ENCODE results near the gene SLC44A5.
"Not testable (repeated sequence)": the region's sequence is repeated elsewhere in the genome, so short reads cannot be mapped to it uniquely, and the experiment has no call there.

The SLC44A5 gene

DNA sequence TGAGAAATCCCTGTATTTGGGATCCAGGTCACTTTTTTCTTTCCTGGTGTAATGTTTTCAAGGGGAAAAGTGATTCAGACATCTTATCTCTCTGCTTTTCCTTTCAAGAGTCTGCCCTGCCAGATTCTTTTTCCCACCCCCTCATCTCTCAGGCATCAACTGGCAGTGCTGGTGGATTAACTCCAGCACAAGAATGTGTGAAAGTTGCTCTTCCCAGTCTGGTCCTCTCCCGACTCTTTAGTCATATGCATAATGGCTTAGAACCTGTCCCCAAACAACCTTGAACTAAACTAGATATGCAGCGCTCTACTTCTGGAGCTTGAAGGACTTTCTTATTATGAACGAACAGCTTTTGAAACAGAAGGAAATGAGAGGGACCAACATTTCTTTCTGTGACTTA is 88.5 kb downstream of the SLC44A5 start:
- DNase-seq (ENCODE audit: low read depth in 1 of 2, low spot score in 1 of 2), result no peak

DNA sequence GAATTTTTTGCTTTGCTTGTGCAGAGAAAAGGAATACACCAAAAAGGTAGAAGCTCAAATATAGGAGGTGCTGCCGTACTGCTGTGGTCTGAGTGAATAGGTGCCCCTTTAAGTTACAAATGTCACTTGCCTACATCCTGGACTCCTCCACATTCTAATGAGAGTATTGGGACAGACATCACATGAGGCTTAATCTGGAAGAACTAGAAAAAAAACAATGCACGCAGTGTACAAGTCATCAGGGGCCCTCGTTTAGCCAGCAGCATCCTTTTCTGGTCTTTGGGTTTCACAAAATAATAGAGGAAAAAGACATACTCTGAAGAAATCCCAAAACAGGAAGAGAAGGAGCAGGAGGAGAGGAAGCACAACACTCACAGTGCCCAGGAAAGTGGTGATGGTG is 89.3 kb downstream of the SLC44A5 start:
- DNase-seq (ENCODE audit: low read depth in 1 of 2, low spot score in 1 of 2), result no peak

DNA sequence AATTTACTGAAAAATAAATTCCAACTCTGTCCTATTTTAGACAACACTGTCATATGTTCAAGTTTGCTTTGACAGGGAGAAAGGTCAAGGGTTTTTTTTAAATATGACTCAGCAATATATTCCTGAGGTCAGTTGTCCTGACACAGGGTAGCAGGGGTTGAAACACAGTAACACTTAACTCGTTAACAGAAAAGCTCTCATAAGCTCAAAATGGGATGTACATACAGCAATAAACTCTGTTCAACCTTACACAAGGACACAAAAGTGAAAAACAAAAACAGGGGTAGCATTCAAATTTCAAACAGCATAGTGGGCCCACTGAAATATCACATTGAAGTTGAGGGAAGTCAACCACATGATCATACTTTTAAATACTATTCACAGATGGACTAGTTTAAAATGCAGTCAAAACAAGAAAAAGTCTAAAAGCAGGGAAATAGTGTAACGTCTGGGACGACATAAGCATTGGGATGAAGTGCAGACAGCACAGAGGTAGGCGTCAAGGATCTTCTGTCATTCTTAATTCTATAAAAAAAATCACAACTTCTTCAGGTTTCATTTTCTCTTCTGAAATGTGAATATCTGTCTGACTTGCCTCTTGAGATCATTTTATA is 89.9 kb downstream of the SLC44A5 start:
- DNase-seq (ENCODE audit: low read depth in 1 of 2, low spot score in 1 of 2), result no peak

DNA sequence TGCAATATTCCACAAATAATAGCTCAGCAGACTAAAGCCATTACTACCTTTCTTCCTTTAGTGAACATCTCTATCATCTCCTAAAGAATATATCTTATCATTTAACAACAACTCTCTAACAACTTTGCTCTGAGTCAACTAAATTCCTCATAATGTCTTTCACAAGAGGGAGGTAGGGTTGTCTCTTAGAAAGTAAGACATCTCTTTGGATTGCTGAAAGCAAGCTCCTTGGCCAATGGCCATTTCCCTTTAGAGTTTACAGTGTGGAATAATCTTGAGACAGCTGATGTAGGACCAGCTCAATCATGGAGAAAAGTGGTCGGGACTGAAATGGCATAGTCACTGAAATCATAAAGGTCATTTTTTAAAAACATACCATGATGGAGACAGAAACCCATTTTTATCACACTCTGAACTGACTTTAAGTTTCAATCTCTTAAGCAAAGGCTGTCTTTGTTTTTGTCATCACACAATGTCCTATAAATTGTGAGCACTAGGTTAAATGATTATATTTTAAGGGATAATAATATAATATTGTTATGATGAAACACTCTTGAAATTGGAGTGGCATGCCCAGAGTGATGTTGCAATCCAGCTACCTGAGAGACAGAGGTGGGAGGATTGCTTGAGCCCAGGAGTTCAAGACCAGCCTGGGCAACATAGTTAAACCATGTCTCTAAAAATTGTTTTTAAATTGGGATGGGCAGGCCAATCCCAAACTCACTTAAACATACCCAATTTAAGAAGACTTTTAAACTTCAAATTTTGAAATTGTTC is 91.1 kb downstream of the SLC44A5 start:
- no peak for DNase-seq (ENCODE audit: low read depth in 1 of 2, low spot score in 1 of 2)

DNA sequence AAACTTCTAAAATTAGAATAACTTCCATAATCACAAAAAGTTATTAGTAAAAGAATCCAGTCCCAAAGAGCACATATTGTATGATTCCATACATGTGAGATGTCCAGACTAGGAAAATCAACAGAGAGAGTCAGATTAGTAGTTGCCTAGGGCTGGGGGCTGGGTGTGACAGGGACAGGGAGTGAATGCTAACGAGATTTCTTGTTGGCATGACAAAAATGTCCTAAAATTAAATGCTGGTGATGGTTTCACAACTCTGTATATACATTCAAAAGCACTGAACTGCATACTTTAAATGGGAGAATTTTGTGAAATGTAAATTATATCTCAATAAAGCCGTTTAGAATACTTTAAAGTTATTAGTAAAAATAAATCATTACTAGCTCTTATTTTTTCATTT is 92.2 kb downstream of the SLC44A5 start:
- DNase-seq (ENCODE audit: low read depth in 1 of 2, low spot score in 1 of 2), result no peak

DNA sequence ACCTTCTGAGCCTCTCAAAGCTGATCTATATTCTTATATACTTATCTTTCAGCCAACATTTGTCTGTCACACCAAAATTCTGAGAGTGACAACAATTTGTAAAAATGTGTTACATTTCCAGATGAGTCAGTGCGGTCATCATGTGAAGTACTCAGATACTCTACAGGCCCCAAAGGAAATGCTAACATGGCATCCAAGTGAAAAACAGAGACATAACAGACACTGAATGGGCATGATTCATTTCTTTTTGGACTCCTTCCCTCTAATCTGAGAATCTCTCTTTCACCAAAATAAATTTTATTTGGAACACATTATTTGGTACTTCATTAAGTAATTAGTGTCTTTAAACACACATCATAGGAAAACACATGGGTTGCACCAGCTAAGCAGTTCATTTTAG is 96.6 kb downstream of the SLC44A5 start:
- no peak for DNase-seq (ENCODE audit: low read depth in 1 of 2, low spot score in 1 of 2)

DNA sequence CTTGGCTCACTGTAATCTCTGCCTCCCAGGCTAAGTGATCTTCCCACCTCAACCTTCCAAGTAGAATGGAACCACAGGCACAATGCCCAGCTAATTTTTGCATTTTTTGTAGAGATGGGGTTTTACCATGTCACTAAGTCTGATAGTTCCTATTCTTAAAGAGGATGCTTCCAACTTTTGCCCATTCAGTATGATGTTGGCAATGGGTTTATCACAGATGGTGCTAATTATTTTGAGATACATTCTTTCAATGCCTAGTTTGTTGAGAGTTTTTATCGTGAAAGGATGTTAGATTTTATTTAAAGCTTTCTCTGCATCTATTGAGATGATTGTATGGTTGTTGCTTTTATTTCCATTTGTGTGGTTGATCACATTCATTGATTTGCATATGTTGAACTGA is 103.9 kb downstream of the SLC44A5 start:
- DNase-seq (ENCODE audit: low read depth in 1 of 2, low spot score in 1 of 2), result no peak

DNA sequence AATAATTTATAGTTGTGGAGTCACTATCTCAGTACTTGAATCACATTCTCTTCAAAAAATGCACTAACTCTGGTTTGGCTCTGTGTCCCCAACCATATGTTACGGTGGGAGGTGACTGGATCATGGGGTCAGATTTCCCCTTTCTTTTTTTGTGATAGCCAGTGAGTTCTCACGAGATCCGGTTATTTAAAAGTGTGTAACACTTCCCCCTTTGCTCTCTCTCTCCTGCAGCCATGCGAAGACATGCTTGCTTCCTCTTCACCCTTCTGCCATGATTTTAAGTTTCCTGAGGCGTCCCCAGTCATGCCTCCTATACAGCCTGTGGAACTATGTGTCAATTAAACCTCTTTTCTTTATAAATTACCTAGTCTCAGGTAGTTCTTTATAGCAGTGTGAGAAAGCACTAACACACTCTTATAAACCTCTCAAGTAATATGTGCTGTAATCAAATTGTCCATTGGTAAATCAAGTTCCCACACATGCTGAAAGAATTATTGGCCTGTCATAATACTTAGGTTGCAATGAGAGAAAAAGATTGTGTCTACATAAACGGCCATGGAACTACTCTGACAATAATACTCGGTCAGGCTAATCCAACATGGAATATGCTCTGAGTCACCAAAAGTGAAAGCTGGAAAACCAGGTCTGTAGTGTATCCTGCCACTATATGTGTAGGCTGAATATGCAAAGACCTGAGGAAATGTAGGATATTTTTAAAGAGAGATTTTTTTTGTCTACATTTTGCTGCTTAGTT is 107.5 kb downstream of the SLC44A5 start:
- DNase-seq (ENCODE audit: low read depth in 1 of 2, low spot score in 1 of 2), result no peak

DNA sequence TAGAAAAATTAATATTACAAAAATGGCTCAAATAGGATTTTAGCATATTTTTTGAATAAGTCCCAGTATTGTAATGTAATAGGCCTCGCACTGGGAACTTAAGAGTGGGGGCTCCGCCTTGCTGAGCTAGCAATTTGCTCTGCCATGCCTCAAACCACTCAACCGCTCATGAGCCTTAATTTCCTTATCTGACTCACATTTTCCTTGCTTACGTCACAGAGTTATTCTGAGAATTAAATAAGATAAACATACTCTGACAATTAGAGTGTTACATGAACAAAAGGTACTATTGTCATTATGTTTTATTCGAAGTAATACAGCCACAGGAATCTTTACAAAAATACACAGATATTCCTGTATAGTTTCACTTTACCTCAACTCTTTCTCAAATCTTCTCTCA is 108.1 kb downstream of the SLC44A5 start:
- no peak for DNase-seq (ENCODE audit: low read depth in 1 of 2, low spot score in 1 of 2)

DNA sequence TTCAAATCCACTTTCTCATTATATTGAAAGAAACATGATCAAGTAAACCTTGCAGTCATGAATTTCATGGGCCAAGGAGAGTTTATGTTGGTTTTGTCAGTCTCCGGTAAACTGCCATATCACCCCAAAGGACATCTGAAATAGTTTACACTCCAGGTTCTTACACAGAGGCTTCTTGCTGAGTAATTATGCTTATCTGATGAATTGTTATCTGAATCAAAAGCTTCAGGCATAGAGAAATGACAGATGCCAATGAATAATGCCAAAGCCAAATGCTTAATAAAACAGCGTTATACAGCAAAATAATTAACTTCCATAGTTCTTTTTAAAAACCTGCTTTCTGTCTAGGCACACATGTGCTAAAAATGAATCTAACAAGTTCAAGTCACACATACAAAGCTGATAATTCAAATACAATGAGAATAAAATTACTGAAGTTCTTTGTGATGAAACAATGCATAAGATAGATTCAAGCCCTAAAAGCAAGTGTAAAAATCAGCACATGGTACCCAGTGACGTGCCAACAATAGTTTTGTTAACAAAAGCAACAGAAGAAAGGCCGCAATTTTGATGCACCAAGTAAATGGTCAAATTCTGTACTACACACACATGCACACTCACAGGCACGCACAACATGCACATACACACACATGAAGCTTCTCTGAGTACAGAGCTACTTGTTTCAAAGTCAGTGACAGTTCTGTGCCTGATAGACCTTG is 109.2 kb downstream of the SLC44A5 start:
- no peak for DNase-seq (ENCODE audit: low read depth in 1 of 2, low spot score in 1 of 2)

DNA sequence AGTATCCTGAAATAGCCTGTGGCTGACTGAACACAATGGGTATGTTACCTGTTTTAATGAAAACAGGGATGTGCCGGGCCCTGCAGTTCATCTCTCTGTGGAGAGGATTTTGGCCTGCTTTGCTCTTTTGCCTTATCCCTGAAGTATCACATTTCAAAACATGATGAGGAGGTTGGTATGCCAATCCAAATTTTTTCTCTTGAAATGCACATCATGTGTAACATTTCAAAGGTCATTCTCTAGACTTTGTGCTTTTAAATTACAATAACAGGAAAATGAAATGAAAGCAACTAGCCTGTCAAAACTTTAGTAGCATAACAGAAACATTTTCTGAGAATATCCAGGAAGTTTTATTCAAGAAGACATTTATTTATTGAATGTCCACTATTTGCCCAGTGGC is 118.9 kb downstream of the SLC44A5 start:
- DNase-seq (ENCODE audit: low read depth in 1 of 2, low spot score in 1 of 2), result no peak

DNA sequence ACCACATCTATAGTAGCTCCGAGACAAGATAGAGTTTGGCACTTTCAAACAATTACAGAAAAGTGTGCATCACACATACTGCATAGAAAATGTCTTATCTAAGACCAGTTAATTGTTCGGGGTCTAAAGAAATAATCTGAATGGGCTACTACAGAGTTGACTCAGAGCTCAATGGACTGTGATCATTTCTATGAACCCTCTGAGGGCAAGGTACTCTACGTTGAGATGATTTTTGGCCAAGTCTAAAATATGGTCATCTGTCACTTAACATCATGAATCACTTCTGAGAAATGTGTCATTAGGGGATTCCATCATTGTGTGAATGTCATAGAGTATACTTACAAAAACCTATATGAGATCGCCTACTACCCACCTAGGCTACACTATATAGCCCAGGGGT is 123.5 kb downstream of the SLC44A5 start:
- DNase-seq (ENCODE audit: low read depth in 1 of 2, low spot score in 1 of 2), result no peak

DNA sequence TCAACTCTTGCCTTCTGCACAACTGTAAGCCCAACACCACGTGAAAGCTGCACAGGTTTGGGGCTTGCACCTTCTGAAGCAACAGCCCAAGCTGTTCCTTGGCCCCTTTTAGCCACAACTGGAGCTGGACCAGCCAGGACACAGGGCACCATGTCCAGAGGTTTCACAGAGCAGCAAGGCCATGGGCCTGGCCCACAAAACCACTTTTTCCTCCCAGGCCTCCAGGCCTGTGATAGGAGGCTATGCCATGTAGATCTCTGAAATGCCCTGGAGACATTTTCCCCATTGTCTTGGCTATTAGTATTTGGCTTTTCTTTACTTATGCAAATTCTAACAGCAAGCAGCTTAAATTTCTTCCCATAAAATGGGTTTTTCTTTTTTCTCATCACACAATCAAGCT is 126.1 kb downstream of the SLC44A5 start:
- DNase-seq (ENCODE audit: low read depth in 1 of 2, low spot score in 1 of 2), result no peak

DNA sequence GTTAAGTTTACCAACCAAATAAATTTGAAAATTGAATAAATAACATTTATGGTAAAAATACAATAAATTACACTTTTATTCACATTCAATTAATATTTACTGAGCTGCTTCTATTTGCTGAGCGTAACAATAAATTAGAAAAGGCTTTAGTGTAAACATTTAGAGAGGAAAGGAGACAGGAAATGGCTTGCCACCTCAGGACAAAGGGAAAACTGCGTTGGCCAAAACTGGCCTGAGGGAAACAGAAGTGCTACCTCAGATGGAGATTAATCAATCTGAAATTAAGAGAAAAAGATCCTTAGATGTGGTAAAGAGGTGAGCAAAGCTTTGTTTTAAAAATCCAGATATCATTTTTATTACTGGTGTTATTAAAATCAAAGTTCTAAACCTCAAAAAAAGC is 128.0 kb downstream of the SLC44A5 start:
- DNase-seq (ENCODE audit: low read depth in 1 of 2, low spot score in 1 of 2), result no peak

DNA sequence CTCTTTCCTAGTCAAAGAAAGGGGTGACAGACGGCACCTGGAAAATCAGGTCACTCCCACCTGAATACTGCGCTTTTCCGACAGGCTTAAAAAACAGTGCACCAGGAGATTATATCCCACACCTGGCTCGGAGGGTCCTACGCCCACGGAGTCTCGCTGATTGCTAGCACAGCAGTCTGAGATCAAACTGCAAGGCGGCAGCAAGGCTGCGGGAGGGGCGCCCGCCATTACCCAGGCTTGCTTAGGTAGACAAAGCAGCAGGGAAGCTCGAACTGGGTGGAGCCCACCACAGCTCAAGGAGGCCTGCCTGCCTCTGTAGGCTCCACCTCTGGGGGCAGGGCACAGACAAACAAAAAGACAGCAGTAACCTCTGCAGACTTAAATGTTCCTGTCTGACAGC is 134.4 kb downstream of the SLC44A5 start:
- DNase-seq (ENCODE audit: low read depth in 1 of 2, low spot score in 1 of 2), result not testable (repeated sequence)

DNA sequence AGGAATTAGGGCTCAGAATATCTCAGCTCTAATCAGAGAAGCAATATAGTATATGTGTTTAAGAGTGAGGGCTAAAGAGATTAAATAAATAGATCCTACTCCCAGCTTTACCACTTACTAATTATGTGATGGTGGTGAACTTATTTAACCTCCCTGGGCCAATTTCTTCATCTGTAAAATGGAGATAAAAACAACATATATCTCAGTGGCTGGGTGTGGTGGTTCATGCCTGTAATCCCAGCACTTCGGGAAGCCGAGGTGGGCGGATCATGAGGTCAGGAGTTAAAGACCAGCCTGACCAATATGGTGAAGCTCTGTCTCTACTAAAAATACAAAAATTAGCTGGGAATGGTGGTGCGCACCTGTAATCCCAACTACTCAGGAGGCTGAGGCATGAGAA is 135.2 kb downstream of the SLC44A5 start:
- DNase-seq (ENCODE audit: low read depth in 1 of 2, low spot score in 1 of 2), result no peak

DNA sequence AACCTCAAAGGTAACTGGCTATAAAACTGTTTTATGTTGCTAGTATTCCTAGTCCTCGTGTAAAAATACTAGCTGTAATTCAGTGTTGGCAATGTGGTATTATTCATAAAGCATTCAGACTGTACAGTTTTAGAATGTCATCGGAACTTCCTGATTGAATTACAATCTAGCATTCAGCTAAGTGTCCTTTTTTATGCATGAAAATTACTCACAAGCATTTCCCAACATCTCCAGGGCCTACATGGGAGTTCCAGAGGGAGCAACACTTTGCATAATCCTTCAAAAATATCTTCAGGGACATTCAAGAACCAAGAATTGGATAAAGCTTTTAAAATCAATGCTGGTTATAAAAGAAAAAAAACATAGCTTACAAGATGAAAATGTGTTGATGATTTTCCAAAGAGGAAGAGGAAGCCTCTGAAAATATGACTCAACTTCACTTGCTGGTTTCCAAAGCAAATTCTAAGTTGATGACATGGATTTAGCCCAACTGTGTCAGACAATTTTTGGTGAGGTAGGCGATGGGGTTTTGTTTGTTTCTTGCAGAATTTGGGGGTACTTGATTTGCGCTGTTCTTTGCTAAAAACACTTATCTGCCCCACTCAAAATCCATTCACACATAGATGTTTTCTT is 137.8 kb downstream of the SLC44A5 start:
- DNase-seq (ENCODE audit: low read depth in 1 of 2, low spot score in 1 of 2), result no peak

DNA sequence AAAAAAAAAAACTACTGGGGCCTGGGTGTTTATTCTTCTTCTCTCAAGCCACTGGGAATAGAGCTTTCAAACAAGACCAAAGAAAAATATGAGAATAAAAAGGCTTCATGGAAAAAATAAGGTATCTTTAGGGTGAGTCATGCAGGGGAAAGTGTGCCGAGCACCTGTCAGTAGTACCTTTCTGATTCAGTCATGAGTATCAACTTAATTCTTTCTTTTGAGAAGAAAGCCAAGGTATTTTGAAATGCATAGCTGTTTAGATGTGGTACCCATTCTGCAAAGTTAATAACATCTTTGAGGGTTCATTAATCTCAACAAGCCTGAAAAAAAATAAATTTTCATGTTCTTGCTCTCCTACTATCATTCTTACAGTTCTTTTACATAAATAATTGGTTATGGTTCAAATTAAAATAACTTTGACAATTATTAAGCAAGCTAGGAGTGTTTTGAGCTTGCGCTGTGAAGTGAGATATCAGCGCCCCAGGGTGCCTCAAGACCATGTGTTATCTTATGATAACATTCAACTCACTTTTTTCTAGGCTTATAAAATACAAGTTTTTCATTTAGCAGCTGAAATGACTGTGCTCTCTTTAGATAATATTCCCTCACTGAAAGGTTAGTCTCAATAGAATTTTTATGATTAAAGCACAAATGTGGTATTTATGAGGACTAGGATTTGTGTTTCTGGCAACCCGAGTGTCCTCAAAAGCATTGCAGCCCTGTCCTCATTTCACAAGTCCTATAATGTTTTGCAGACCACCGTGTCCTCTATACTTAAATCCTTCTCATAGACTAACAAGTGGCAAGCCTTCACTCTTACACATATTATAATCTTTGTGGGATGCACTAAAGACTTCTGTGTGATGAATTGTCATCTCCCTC is 138.6 kb downstream of the SLC44A5 start:
- no peak for DNase-seq (ENCODE audit: low read depth in 1 of 2, low spot score in 1 of 2)

DNA sequence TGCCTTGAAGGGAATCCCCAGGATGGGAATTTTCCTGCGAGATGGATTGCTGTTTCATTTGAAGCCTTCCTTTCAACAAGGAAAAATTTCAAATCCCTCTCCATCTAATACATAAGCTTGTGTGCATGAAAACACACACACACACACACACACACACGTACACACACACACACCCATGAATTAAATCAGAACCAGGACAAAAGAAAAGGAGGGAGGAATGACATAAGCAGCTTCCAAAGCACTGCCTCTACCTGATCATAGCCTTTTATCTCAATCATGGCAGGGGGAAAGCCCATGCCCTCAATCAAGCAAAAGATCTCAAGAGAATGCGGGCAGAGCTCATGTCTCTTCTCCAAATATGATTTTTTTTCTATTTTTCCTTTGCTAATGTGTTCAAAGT is 139.7 kb downstream of the SLC44A5 start:
- no peak for DNase-seq (ENCODE audit: low read depth in 1 of 2, low spot score in 1 of 2)

DNA sequence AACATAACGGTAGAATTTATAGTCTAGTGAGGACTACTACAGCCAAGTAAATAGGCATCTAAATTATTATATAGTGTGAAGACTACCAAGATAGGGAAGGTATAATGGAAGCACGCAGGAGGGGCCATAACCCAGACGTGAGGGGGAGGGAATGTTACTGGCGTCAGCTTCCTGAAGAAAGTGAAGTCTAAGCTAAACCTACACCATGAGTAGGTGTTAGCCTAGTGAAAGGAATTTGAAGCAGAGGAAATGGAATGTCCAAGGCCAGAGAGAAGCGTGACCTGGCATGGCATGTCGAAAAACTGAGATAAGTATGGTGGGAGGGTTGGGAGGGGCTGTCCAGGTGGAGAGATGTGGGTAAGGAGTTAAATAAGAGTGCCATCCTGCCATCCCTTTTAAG is 140.5 kb downstream of the SLC44A5 start:
- no peak for DNase-seq (ENCODE audit: low read depth in 1 of 2, low spot score in 1 of 2)

All from activated CD4-positive, alpha-beta T cell treated with anti-CD3 and anti-CD28 coated beads, Interleukin-2, amount 50 U/mL, for 24 hours (primary cell).